ENCODE data around the gene SSTR4.

DNA sequence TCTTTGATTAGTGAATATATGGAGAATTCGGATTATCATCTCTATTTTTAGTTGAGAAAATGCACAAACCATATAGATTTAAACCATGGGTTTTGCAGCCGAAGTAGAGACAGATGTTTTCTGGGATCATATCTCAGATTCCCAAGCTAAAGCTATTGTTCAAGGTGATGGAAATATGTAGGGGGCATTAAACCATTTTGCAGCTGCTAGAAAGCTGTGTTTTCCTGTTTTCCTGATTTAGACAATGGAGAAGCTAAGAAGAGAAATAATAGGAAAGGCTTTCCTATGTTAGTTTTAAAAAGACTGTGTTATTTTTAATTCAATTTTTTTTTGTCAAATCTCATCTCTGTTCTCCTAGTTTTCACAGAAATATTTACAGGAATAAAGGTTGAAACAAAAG, 44.8 kb downstream of the SSTR4 start:
- no peak for TF ChIP-seq BACH2 (CRISPR knock-in tag; IDR thresholded peaks at IDR 0.05; ENCODE audit: borderline replicate concordance)
- no peak for TF ChIP-seq GLIS3 (CRISPR knock-in tag; IDR thresholded peaks at IDR 0.05)
- TF ChIP-seq ZNF8 (CRISPR knock-in tag; IDR thresholded peaks at IDR 0.05) = no peak
- no peak for TF ChIP-seq SNAI2 (CRISPR knock-in tag; IDR thresholded peaks at IDR 0.05)
- TF ChIP-seq TOX (CRISPR knock-in tag; IDR thresholded peaks at IDR 0.05; ENCODE audit: borderline replicate concordance) = no peak
- TF ChIP-seq, protein P1, sequence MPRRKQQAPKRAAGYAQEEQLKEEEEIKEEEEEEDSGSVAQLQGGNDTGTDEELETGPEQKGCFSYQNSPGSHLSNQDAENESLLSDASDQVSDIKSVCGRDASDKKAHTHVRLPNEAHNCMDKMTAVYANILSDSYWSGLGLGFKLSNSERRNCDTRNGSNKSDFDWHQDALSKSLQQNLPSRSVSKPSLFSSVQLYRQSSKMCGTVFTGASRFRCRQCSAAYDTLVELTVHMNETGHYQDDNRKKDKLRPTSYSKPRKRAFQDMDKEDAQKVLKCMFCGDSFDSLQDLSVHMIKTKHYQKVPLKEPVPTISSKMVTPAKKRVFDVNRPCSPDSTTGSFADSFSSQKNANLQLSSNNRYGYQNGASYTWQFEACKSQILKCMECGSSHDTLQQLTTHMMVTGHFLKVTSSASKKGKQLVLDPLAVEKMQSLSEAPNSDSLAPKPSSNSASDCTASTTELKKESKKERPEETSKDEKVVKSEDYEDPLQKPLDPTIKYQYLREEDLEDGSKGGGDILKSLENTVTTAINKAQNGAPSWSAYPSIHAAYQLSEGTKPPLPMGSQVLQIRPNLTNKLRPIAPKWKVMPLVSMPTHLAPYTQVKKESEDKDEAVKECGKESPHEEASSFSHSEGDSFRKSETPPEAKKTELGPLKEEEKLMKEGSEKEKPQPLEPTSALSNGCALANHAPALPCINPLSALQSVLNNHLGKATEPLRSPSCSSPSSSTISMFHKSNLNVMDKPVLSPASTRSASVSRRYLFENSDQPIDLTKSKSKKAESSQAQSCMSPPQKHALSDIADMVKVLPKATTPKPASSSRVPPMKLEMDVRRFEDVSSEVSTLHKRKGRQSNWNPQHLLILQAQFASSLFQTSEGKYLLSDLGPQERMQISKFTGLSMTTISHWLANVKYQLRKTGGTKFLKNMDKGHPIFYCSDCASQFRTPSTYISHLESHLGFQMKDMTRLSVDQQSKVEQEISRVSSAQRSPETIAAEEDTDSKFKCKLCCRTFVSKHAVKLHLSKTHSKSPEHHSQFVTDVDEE (CRISPR knock-in tag; IDR thresholded peaks at IDR 0.05) = no peak
